GM23338 (cell line): ENCODE measurements around the gene EPHB1.

Source experiments
- CREB1 ChIP-seq: fragments of 250-450 bp; sonication (Bioruptor Pico); IDR thresholded peaks from 2 replicates; pipeline ENCODE4 v1.5.0; 2020; ENCODE audit warnings: low read depth, mild to moderate bottlenecking, moderate library complexity
- CTCF ChIP-seq, 2 experiments: fragments of 200-600 bp in 1 of 2; sonication (generic) in 1 of 2; conservative IDR thresholded peaks; 2 replicates each; pipeline versions ENCODE4 v1.5.1 to v1.6.1; 2016 to 2017; ENCODE audit warnings: antibody characterized with exemption in 2 of 2, low read depth in 2 of 2, mild to moderate bottlenecking in 2 of 2, moderate library complexity in 1 of 2
- EZH2 ChIP-seq: fragments of 200-600 bp; sonication (generic); IDR thresholded peaks from one replicate; pipeline ENCODE4 v1.8.0; 2017; ENCODE audit warnings: antibody characterized with exemption, mild to moderate bottlenecking, low read depth; ENCODE audit not compliant: unreplicated experiment
- EZH2phosphoT487 ChIP-seq: fragments of 200-600 bp; sonication (generic); IDR thresholded peaks from one replicate; pipeline ENCODE4 v1.8.1; 2018; ENCODE audit warnings: antibody characterized with exemption; ENCODE audit not compliant: unreplicated experiment
- JUNB ChIP-seq: IDR thresholded peaks from one replicate; pipeline ENCODE4 v1.6.1; 2016; ENCODE audit warnings: antibody characterized with exemption; ENCODE audit not compliant: unreplicated experiment
- NANOG ChIP-seq: IDR thresholded peaks from 2 replicates; pipeline ENCODE4 v1.6.1; 2016; ENCODE audit warnings: antibody characterized with exemption, borderline replicate concordance
- POLR2AphosphoS5 ChIP-seq: IDR thresholded peaks from 2 replicates; pipeline ENCODE4 v1.6.1; 2016; ENCODE audit warnings: antibody characterized with exemption, low read depth
- TF ChIP-seq, protein P1 (sequence below): IDR thresholded peaks from one replicate; pipeline ENCODE4 v1.6.1; 2018; ENCODE audit warnings: antibody characterized with exemption; ENCODE audit not compliant: unreplicated experiment
- TF ChIP-seq, protein P2 (sequence below): IDR thresholded peaks from 2 replicates; pipeline ENCODE4 v1.6.1; 2016; ENCODE audit warnings: antibody characterized with exemption

- TF ChIP-seq CTCF (conservative IDR thresholded peaks at IDR 0.05; ENCODE audit: low read depth in 2 of 2) (no peak), POLR2AphosphoS5 (no peak), CREB1 (CRISPR knock-in tag) (no peak), EZH2 (no peak), EZH2phosphoT487 (no peak), JUNB (no peak), NANOG (no peak)
- TF ChIP-seq, protein P1, sequence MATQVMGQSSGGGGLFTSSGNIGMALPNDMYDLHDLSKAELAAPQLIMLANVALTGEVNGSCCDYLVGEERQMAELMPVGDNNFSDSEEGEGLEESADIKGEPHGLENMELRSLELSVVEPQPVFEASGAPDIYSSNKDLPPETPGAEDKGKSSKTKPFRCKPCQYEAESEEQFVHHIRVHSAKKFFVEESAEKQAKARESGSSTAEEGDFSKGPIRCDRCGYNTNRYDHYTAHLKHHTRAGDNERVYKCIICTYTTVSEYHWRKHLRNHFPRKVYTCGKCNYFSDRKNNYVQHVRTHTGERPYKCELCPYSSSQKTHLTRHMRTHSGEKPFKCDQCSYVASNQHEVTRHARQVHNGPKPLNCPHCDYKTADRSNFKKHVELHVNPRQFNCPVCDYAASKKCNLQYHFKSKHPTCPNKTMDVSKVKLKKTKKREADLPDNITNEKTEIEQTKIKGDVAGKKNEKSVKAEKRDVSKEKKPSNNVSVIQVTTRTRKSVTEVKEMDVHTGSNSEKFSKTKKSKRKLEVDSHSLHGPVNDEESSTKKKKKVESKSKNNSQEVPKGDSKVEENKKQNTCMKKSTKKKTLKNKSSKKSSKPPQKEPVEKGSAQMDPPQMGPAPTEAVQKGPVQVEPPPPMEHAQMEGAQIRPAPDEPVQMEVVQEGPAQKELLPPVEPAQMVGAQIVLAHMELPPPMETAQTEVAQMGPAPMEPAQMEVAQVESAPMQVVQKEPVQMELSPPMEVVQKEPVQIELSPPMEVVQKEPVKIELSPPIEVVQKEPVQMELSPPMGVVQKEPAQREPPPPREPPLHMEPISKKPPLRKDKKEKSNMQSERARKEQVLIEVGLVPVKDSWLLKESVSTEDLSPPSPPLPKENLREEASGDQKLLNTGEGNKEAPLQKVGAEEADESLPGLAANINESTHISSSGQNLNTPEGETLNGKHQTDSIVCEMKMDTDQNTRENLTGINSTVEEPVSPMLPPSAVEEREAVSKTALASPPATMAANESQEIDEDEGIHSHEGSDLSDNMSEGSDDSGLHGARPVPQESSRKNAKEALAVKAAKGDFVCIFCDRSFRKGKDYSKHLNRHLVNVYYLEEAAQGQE, result no peak
- TF ChIP-seq, protein P2, sequence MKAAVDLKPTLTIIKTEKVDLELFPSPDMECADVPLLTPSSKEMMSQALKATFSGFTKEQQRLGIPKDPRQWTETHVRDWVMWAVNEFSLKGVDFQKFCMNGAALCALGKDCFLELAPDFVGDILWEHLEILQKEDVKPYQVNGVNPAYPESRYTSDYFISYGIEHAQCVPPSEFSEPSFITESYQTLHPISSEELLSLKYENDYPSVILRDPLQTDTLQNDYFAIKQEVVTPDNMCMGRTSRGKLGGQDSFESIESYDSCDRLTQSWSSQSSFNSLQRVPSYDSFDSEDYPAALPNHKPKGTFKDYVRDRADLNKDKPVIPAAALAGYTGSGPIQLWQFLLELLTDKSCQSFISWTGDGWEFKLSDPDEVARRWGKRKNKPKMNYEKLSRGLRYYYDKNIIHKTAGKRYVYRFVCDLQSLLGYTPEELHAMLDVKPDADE, result no peak
These were observed 82.7 kb downstream of the EPHB1 start for GRCh38 chr3:134877788-134878187.
